ENCODE results near the gene FKBP5. TPM values are rescaled to one million over a fixed set of nuclear protein-coding genes. Genes with fewer than 3 reads are reported as not detected.

The FKBP5 gene
- total RNA-seq, 1 experiment from 2014 or later: 105 TPM

GRCh38 chr6:35665573-35665972, 23.1 kb downstream of the FKBP5 start:
- no peak for DNase-seq (ENCODE audit: low read depth)

GRCh38 chr6:35664945-35665344, 23.8 kb downstream of the FKBP5 start:
- no peak for DNase-seq (ENCODE audit: low read depth)

GRCh38 chr6:35663447-35664235, 25.1 kb downstream of the FKBP5 start:
- peak; percentile 67 for DNase-seq (ENCODE audit: low read depth)

GRCh38 chr6:35662999-35663398, 25.7 kb downstream of the FKBP5 start:
- no peak for DNase-seq (ENCODE audit: low read depth)

- DNase-seq (ENCODE audit: low read depth): no peak
These were observed 33.8 kb downstream of the FKBP5 start for GRCh38 chr6:35654883-35655282.

- DNase-seq (ENCODE audit: low read depth): no peak
These were observed 37.5 kb downstream of the FKBP5 start for GRCh38 chr6:35651244-35651643.

- no peak for DNase-seq (ENCODE audit: low read depth)
These were observed 38.7 kb downstream of the FKBP5 start for GRCh38 chr6:35650015-35650414.

- no peak for DNase-seq (ENCODE audit: low read depth)
These were observed 40.5 kb downstream of the FKBP5 start for GRCh38 chr6:35648203-35648602.

- DNase-seq (ENCODE audit: low read depth): no peak
These were observed 41.3 kb downstream of the FKBP5 start for GRCh38 chr6:35647400-35647799.

GRCh38 chr6:35643162-35643535, 45.6 kb downstream of the FKBP5 start:
- DNase-seq (ENCODE audit: low read depth): no peak

GRCh38 chr6:35642471-35643161, 46.1 kb downstream of the FKBP5 start:
- DNase-seq (ENCODE audit: low read depth): no peak

GRCh38 chr6:35640017-35640664, 48.6 kb downstream of the FKBP5 start:
- DNase-seq (ENCODE audit: low read depth): no peak

GRCh38 chr6:35638679-35639078, 50.0 kb downstream of the FKBP5 start:
- DNase-seq (ENCODE audit: low read depth): no peak

- DNase-seq (ENCODE audit: low read depth): no peak
These were observed 50.8 kb downstream of the FKBP5 start for GRCh38 chr6:35637911-35638310.

- peak; percentile 60 for DNase-seq (ENCODE audit: low read depth)
These were observed 52.8 kb downstream of the FKBP5 start for GRCh38 chr6:35635601-35636597.

GRCh38 chr6:35634316-35634715, 54.4 kb downstream of the FKBP5 start:
- peak; percentile 51 for DNase-seq (ENCODE audit: low read depth)

- no peak for DNase-seq (ENCODE audit: low read depth)
These were observed 55.1 kb downstream of the FKBP5 start for GRCh38 chr6:35633579-35634089.

- DNase-seq (ENCODE audit: low read depth): no peak
These were observed 58.8 kb downstream of the FKBP5 start for GRCh38 chr6:35629876-35630378.

GRCh38 chr6:35626401-35626800, 62.3 kb downstream of the FKBP5 start:
- DNase-seq (ENCODE audit: low read depth): no peak

GRCh38 chr6:35624341-35625070, 64.2 kb downstream of the FKBP5 start:
- no peak for DNase-seq (ENCODE audit: low read depth)
